ENCODE data around the gene TANK.

The TANK gene

DNA sequence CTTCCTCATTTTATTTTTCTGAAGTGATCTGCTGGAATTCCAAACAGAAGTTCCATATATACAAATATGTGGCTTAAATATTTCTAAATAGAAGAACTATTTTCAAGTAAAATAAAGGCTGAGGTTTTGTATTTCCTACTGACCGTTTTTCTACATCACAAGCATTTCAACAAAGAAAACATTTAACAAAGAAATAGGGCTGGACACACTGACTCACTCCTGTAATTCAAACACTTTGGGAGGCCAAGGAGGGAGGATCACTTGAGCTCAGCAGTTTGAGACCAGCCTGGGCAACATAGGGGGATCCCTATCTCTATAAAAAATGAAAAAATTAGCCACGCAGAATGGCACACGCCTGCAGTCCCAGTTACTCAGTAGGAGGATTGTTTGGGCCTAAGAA is 44.6 kb downstream of the TANK start:
- H3K27me3 ChIP-seq (ENCODE audit: low read length): no peaks in the 10 kb centered on the region
- H2AFZ ChIP-seq (ENCODE audit: low read depth, low read length, severe bottlenecking): no peak overlapping the region
- H4K20me1 ChIP-seq (ENCODE audit: low read depth, low read length): no peaks in the 10 kb centered on the region
- no peaks in the 10 kb centered on the region for H3K9me2 ChIP-seq (replicated peaks; ENCODE audit: insufficient read depth, low read length)
- no peak overlapping the region for H3K4me2 ChIP-seq (ENCODE audit: low read depth, low read length, poor library complexity, severe bottlenecking)
- H3K9ac ChIP-seq (ENCODE audit: low read length): no peak overlapping the region
- TF ChIP-seq EZH2phosphoT487 (conservative IDR thresholded peaks at IDR 0.05; ENCODE audit: low read length): no peak
- TF ChIP-seq, protein P1, sequence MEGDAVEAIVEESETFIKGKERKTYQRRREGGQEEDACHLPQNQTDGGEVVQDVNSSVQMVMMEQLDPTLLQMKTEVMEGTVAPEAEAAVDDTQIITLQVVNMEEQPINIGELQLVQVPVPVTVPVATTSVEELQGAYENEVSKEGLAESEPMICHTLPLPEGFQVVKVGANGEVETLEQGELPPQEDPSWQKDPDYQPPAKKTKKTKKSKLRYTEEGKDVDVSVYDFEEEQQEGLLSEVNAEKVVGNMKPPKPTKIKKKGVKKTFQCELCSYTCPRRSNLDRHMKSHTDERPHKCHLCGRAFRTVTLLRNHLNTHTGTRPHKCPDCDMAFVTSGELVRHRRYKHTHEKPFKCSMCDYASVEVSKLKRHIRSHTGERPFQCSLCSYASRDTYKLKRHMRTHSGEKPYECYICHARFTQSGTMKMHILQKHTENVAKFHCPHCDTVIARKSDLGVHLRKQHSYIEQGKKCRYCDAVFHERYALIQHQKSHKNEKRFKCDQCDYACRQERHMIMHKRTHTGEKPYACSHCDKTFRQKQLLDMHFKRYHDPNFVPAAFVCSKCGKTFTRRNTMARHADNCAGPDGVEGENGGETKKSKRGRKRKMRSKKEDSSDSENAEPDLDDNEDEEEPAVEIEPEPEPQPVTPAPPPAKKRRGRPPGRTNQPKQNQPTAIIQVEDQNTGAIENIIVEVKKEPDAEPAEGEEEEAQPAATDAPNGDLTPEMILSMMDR (IDR thresholded peaks at IDR 0.05; ENCODE audit: insufficient read depth, low read length, poor library complexity, severe bottlenecking): no peak
- peaks cover 7% of the 10 kb centered on the region; the same call in 1 of the 2 replicates for H3K79me2 ChIP-seq (ENCODE audit: insufficient read depth, low read length)
- H3K4me3 ChIP-seq (ENCODE audit: insufficient read depth, low read length, poor library complexity, severe bottlenecking): no peak overlapping the region
- H3K36me3 ChIP-seq (ENCODE audit: low read length): peaks cover 12% of the 10 kb centered on the region; the same call in 1 of the 2 replicates
- H3K9me3 ChIP-seq (ENCODE audit: insufficient read depth, low read length): no peaks in the 10 kb centered on the region
- H3K27ac ChIP-seq (ENCODE audit: low read depth, low read length): no peak overlapping the region
- no peaks in the 10 kb centered on the region for H3F3A ChIP-seq (ENCODE audit: insufficient read depth)

DNA sequence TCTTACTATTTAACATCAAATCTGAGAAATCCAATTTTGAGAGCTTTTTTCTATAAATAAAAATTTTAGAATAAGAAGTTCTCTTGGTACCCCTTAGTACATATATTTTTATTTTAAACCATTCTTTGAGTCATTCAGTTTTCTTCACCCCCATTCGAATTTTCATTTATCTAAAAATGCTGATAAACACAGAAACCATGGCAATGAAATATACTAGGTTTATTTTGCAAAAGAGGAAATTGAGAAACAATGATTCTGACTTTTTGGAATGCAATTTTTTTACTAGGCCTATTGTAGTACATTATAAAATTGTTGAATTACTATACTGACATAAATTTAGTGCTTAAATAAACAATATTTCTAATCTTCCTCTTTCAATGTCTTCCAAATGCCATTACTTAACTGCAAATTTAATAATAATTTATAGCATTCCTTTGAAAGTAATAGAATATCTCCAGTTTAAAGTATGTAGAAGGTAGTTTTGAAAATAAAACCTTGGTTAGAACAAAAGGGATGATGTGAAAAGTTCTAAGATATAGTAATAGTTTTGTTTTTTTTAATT is 46.3 kb downstream of the TANK start:
- peaks cover 3% of the 10 kb centered on the region; the same call in 1 of the 2 replicates for H3K79me2 ChIP-seq (ENCODE audit: insufficient read depth, low read length)
- H3K9ac ChIP-seq (ENCODE audit: low read length): no peak overlapping the region
- no peak overlapping the region for H3K27ac ChIP-seq (ENCODE audit: low read depth, low read length)
- peaks cover 12% of the 10 kb centered on the region; the same call in 1 of the 2 replicates for H3K36me3 ChIP-seq (ENCODE audit: low read length)
- H4K20me1 ChIP-seq (ENCODE audit: low read depth, low read length): no peaks in the 10 kb centered on the region
- no peaks in the 10 kb centered on the region for H3K9me3 ChIP-seq (ENCODE audit: insufficient read depth, low read length)
- no peak overlapping the region for H2AFZ ChIP-seq (ENCODE audit: low read depth, low read length, severe bottlenecking)
- H3K9me2 ChIP-seq (replicated peaks; ENCODE audit: insufficient read depth, low read length): no peaks in the 10 kb centered on the region
- H3F3A ChIP-seq (ENCODE audit: insufficient read depth): no peaks in the 10 kb centered on the region
- H3K27me3 ChIP-seq (ENCODE audit: low read length): no peaks in the 10 kb centered on the region
- TF ChIP-seq EZH2phosphoT487 (conservative IDR thresholded peaks at IDR 0.05; ENCODE audit: low read length): no peak
- H3K4me2 ChIP-seq (ENCODE audit: low read depth, low read length, poor library complexity, severe bottlenecking): no peak overlapping the region
- no peak overlapping the region for H3K4me3 ChIP-seq (ENCODE audit: insufficient read depth, low read length, poor library complexity, severe bottlenecking)

DNA sequence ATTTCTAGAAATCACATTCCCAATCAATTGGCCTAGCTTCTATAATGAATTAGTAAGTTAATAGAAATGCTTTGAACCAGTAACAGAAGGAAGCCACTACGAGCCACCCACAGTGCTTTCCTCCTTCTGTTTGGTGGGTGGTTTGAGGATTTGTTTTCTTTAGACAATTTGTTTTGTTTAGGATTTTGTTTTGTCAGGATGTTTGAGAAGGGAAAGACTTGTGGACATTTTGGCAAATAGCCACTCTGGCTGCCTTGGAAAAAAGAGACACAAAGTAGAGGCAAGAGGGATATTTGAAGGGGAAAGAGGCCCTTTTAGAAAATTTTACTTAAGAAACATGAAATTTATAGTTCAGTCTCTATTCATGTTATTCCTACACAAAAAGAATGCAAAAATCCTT is 47.7 kb downstream of the TANK start:
- Histone ChIP-seq H3K9me3 (ENCODE audit: insufficient read depth, low read length) (no peaks in the 10 kb centered on the region), H3K27me3 (ENCODE audit: low read length) (no peaks in the 10 kb centered on the region), H2AFZ (ENCODE audit: low read depth, low read length, severe bottlenecking) (no peak overlapping the region), H3K27ac (ENCODE audit: low read depth, low read length) (no peak overlapping the region), H4K20me1 (ENCODE audit: low read depth, low read length) (no peaks in the 10 kb centered on the region), H3F3A (ENCODE audit: insufficient read depth) (no peaks in the 10 kb centered on the region), H3K9me2 (replicated peaks; ENCODE audit: insufficient read depth, low read length) (no peaks in the 10 kb centered on the region), H3K36me3 (ENCODE audit: low read length) (peaks cover 12% of the 10 kb centered on the region; the same call in 1 of the 2 replicates), H3K9ac (ENCODE audit: low read length) (no peak overlapping the region), H3K79me2 (ENCODE audit: insufficient read depth, low read length) (no peaks in the 10 kb centered on the region), H3K4me3 (ENCODE audit: insufficient read depth, low read length, poor library complexity, severe bottlenecking) (no peak overlapping the region), H3K4me2 (ENCODE audit: low read depth, low read length, poor library complexity, severe bottlenecking) (no peak overlapping the region)
- no peak for TF ChIP-seq EZH2phosphoT487 (conservative IDR thresholded peaks at IDR 0.05; ENCODE audit: low read length)
- TF ChIP-seq, protein P1 (IDR thresholded peaks at IDR 0.05; ENCODE audit: insufficient read depth, low read length, poor library complexity, severe bottlenecking): no peak

DNA sequence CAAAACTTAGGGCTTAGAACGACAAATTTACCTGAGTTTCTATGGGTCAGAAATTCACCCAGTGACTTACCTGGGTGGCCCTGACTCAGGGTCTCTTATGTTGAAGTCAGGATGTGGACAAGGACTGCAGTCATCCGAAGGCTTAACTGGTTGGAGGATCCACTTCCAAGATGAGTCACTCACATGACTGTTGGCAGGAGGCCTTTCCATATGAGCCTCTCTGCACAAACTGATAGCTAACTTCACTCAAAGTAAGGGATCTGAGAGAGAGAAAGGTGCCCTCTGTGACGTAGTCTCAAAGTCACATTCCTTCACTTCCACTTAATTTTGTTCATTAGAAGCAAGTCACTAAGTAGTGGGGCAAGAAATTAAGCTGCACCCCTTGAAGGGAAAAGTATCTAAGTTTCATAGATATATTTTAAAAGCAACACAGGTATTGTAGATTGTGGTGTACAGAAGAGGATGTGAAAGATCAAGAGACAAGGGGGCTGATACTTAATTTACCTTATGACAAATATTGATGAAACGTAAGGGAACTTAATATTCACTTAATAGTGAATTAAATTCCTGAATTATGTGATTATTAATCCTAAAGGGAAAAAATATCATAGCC is 48.4 kb downstream of the TANK start:
- Histone ChIP-seq H3K27ac (ENCODE audit: low read depth, low read length) (no peak overlapping the region), H3K9ac (ENCODE audit: low read length) (no peak overlapping the region), H3K4me3 (ENCODE audit: insufficient read depth, low read length, poor library complexity, severe bottlenecking) (no peak overlapping the region), H3K9me2 (replicated peaks; ENCODE audit: insufficient read depth, low read length) (no peaks in the 10 kb centered on the region), H3K9me3 (ENCODE audit: insufficient read depth, low read length) (no peaks in the 10 kb centered on the region), H3F3A (ENCODE audit: insufficient read depth) (no peaks in the 10 kb centered on the region), H3K79me2 (ENCODE audit: insufficient read depth, low read length) (no peaks in the 10 kb centered on the region), H3K4me2 (ENCODE audit: low read depth, low read length, poor library complexity, severe bottlenecking) (no peak overlapping the region), H3K27me3 (ENCODE audit: low read length) (no peaks in the 10 kb centered on the region), H2AFZ (ENCODE audit: low read depth, low read length, severe bottlenecking) (no peak overlapping the region), H3K36me3 (ENCODE audit: low read length) (peaks cover 7% of the 10 kb centered on the region; the same call in 1 of the 2 replicates), H4K20me1 (ENCODE audit: low read depth, low read length) (no peaks in the 10 kb centered on the region)
- no peak for TF ChIP-seq EZH2phosphoT487 (conservative IDR thresholded peaks at IDR 0.05; ENCODE audit: low read length)
- TF ChIP-seq, protein P1 (IDR thresholded peaks at IDR 0.05; ENCODE audit: insufficient read depth, low read length, poor library complexity, severe bottlenecking): no peak

All from SU-DHL-6 (cell line).